Activated CD4-positive, alpha-beta T cell treated with anti-CD3 and anti-CD28 coated beads, Interleukin-10, Interleukin-2, amounts not matched to agents 100 ng/mL and 50 ng/mL, durations not matched to agents 16 hours and 8 hours (primary cell): ENCODE data around the gene TEX13D.
A peak's percentile ranks its signal among the peaks of the same experiment; 100 is the strongest.

ENCODE experiments used
- DNase-seq: peaks from one replicate; pipeline ENCODE4 v3.0.0-alpha.2; 2020

TEX13D gene

GRCh38 chrX:124348885-124349453 lies 16.5 kb downstream of the TEX13D start:
- peak; percentile 54 for DNase-seq

GRCh38 chrX:124354648-124355047 lies 22.2 kb downstream of the TEX13D start:
- no peak for DNase-seq

- DNase-seq, result peak; percentile 66
These were observed 26.4 kb downstream of the TEX13D start for GRCh38 chrX:124358800-124359383.

GRCh38 chrX:124362072-124362471 lies 29.6 kb downstream of the TEX13D start:
- DNase-seq, result peak; percentile 36

GRCh38 chrX:124362761-124363160 lies 30.3 kb downstream of the TEX13D start:
- no peak for DNase-seq

GRCh38 chrX:124369722-124370121 lies 37.3 kb downstream of the TEX13D start:
- DNase-seq, result no peak

- no peak for DNase-seq
These were observed 40.9 kb downstream of the TEX13D start for GRCh38 chrX:124373348-124373747.

- no peak for DNase-seq
These were observed 46.2 kb downstream of the TEX13D start for GRCh38 chrX:124378643-124379042.

GRCh38 chrX:124383354-124383753 lies 50.9 kb downstream of the TEX13D start:
- DNase-seq, result no peak

GRCh38 chrX:124386401-124386800 lies 53.9 kb downstream of the TEX13D start:
- DNase-seq, result no peak
